Adrenal gland (tissue), 12 donors: ENCODE measurements around the gene DOCK4. TPM values are rescaled to one million over a fixed set of nuclear protein-coding genes. Genes with fewer than 3 reads are reported as not detected.

Experiments used
- DNase-seq, 7 donors: peaks; one replicate each; pipeline ENCODE4 v3.0.0-alpha.2; 2019 to 2020
- H3K27ac ChIP-seq, 5 donors: fragments of 200-600 bp; sonication (generic) in 4 of 5; 1 replicate in 3 of 5; 2 replicates in 2 of 5; pipeline versions ENCODE4 v1.5.1 to v1.8.0; 2016 to 2020; ENCODE audit warnings: mild to moderate bottlenecking in 1 of 5
- H3K27me3 ChIP-seq: fragments of 200-600 bp; 2 replicates; pipeline ENCODE4 v1.8.0; 2021
- H3K36me3 ChIP-seq, 2 donors: fragments of 200-600 bp; replicated peaks in 1 of 2; 1 replicate in 1 of 2; 2 replicates in 1 of 2; pipeline versions ENCODE4 v1.5.1 to v1.8.0; 2018 to 2022
- H3K4me1 ChIP-seq, 2 donors: fragments of 200-600 bp; replicated peaks in 1 of 2; 1 replicate in 1 of 2; 2 replicates in 1 of 2; pipeline versions ENCODE4 v1.5.1 to v1.8.0; 2018 to 2021
- H3K4me3 ChIP-seq, 4 donors: fragments of 200-600 bp; sonication (generic) in 3 of 4; one replicate each; pipeline ENCODE4 v1.5.1; 2016 to 2018
- H3K9me3 ChIP-seq, 3 donors: fragments of 200-600 bp; sonication (generic) in 1 of 3; replicated peaks in 1 of 3; 1 replicate in 2 of 3; 2 replicates in 1 of 3; pipeline versions ENCODE4 v1.5.1 to v1.8.0; 2016 to 2021
- POLR2A ChIP-seq, 2 donors: fragments of 450-650 bp; IDR thresholded peaks; one replicate each; pipeline ENCODE4 v1.6.1; 2017; ENCODE audit warnings: antibody characterized with exemption in 2 of 2, mild to moderate bottlenecking in 2 of 2, moderate library complexity in 1 of 2
- WGBS, 4 donors: extraction: QIAGEN DNeasy Blood & Tissue Kit in 2 of 4; methylation state at CpG; one replicate each; pipeline versions ENCODE4 v1.1.5 to v1.1.7; 2013 to 2017; 5-methylcytosine and 5-hydroxymethylcytosine counted together
- intact Hi-C, 2 donors: fragments of 100-400 bp; cut with DNase I; formaldehyde crosslinking; loops; one replicate each; pipeline versions ENCODE4 v1.14.1 to v1.15.0; 2022 to 2023
- polyA plus RNA-seq, 3 donors: library from polyadenylated mRNA; stranded (reverse); fragments of 200-250 nt in 2 of 3; fragments of 350-450 nt in 1 of 3; fragmentation: Illumina TruSeq in 1 of 3; extraction: RNeasy Lipid Tissue Mini Kit (QIAGEN cat#74804) in 1 of 3; gene quantifications; one replicate each; pipeline ENCODE4 v1.2.3, GENCODE V29; 2013 to 2014
- total RNA-seq, 9 donors: library from RNA; depleted of rRNA in 4 of 9; stranded (reverse); fragments of >200 nt in 4 of 9; fragments of 120-200 nt in 1 of 9; fragmentation: NEBNext Ultra II Directional in 1 of 9; extraction: Animal tissue kit (Norgen Biotek cat#: 25700) in 1 of 9; gene quantifications; one replicate each; pipeline versions ENCODE4 v1.1.0 to v1.2.4, GENCODE V29; 2013 to 2023
- TF ChIP-seq, protein P1 (sequence below), 6 experiments: fragments of 450-650 bp in 4 of 6; fragments of 200-600 bp in 2 of 6; sonication (generic) in 1 of 6; IDR thresholded peaks; 1 replicate in 5 of 6; 2 replicates in 1 of 6; pipeline versions ENCODE4 v1.5.1 to v1.8.0; 2016 to 2021; ENCODE audit warnings: antibody characterized with exemption in 6 of 6, mild to moderate bottlenecking in 2 of 6, moderate library complexity in 1 of 6
- donor health status: healthy with polysubstance abuse.
- donor health status: Bipolar disorder and iron deficiency.
- donor health status: DM: yes; HTN: yes; CAD: no.
- donor health status: DM: no; HTN: no; CAD: no.
- donor health status: DM: no; HTN: no; CAD: no.
- donor health status: DM: yes; HTN: yes; CAD: no.

The DOCK4 gene
- total and polyA plus RNA-seq, 12 donors: 6.2 to 37.6 (median 21.1) TPM

DNA sequence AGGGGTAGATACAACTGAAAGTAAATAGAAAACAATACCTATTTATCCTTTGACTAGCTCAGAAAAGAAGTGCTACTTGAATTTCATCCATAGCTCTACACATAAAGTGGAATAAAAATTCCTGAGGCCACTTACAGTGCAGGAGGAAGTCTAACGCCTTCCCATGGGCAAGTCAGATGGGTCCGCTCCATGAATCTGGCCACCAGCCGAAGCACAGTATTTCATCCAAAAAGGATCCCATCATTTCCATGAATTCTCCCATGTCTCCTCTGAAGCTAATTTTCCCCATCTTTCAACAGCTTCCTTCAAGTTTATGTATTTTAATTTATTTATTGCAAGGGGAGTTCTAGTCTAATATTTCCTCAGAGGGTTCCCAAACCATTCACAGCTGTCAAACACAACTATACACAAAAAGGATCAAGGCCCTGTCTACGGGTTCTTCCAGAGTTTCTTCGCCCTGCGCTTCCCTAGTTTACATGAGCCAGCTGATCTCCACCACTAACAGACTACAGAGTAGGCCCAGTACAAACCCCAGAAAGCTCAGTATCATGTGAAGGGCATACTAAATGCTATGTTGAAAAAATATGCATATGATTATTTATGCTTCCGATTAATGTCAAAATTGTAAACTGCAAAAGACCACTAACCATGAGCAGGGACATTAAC, 184.7 kb downstream of the DOCK4 start:
- intact Hi-C loops: no loop called here

DNA sequence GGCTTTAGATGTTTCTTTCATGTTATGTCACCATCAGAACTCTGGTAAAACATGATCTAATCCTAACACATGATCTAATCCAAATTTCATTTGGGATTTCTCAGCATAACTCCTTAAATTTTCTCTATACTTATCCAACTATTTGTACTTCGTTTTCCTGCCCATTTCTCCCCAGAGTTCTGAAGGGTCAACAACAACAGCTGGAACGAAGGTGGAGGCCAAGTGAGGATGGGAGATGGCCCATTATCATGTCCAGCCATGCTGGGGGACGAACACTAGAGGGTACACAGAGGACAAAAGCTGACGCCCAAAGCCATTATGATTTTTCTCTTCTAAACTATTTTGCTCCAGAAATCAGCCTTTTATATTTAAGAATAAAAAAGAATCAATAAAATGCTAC, 185.4 kb downstream of the DOCK4 start:
- Histone ChIP-seq H3K9me3 (no peaks in the 10 kb centered on the region), H3K27me3 (no peaks in the 10 kb centered on the region), H3K4me1 (peaks cover 0 to 15% of the 10 kb centered on the region in 2 donors), H3K36me3 (no peaks in the 10 kb centered on the region), H3K4me3 (no peak overlapping the region), H3K27ac (no peak overlapping the region)
- WGBS, 4 donors: 68 to 76% (median 75%) methylated on average over 4 of the region's 4 CpGs
- no peak for TF ChIP-seq POLR2A (IDR thresholded peaks at IDR 0.05)
- TF ChIP-seq, protein P1, sequence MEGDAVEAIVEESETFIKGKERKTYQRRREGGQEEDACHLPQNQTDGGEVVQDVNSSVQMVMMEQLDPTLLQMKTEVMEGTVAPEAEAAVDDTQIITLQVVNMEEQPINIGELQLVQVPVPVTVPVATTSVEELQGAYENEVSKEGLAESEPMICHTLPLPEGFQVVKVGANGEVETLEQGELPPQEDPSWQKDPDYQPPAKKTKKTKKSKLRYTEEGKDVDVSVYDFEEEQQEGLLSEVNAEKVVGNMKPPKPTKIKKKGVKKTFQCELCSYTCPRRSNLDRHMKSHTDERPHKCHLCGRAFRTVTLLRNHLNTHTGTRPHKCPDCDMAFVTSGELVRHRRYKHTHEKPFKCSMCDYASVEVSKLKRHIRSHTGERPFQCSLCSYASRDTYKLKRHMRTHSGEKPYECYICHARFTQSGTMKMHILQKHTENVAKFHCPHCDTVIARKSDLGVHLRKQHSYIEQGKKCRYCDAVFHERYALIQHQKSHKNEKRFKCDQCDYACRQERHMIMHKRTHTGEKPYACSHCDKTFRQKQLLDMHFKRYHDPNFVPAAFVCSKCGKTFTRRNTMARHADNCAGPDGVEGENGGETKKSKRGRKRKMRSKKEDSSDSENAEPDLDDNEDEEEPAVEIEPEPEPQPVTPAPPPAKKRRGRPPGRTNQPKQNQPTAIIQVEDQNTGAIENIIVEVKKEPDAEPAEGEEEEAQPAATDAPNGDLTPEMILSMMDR (IDR thresholded peaks at IDR 0.05): no peak
- no peak for DNase-seq
- intact Hi-C loops: no loop called here

More for the DNA sequence above, 184.7 kb downstream of the DOCK4 start:
- WGBS, 4 donors: 77 to 98% (median 90%) methylated on average over 7 of the region's 7 CpGs
- H3K27ac ChIP-seq: no peak overlapping the region
- H3K9me3 ChIP-seq: no peaks in the 10 kb centered on the region
- no peaks in the 10 kb centered on the region for H3K36me3 ChIP-seq
- TF ChIP-seq POLR2A (IDR thresholded peaks at IDR 0.05): no peak
- TF ChIP-seq, protein P1 (IDR thresholded peaks at IDR 0.05): no peak
- peaks cover 0 to 15% of the 10 kb centered on the region in 2 donors for H3K4me1 ChIP-seq
- H3K27me3 ChIP-seq: no peaks in the 10 kb centered on the region
- DNase-seq: no peak
- H3K4me3 ChIP-seq: no peak overlapping the region

DNA sequence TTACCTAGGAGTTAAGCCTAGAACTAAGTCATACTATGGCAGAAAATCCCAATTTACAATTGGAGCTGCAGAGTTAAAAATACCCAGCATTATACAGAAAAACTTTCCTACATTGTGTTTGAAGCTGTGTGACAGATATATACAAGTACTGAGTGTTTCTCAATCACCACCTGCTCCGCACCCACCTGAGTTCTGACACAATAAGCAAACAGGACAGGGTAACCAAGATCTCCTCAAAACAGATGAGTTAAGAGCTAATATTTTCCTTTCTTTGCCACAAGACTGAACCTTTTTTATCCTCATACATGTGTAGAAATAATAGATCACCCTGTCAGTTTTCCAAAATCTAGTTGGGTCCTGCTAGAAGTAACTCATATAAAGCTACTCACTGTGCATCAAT, 186.3 kb downstream of the DOCK4 start:
- WGBS, 4 donors: 95 to 100% (median 98%) methylated on average over 1 of the region's 1 CpG
- Histone ChIP-seq H3K27me3 (no peaks in the 10 kb centered on the region), H3K4me3 (no peak overlapping the region), H3K4me1 (peaks cover 0 to 15% of the 10 kb centered on the region in 2 donors), H3K27ac (no peak overlapping the region), H3K36me3 (no peaks in the 10 kb centered on the region), H3K9me3 (no peaks in the 10 kb centered on the region)
- no peak for TF ChIP-seq POLR2A (IDR thresholded peaks at IDR 0.05)
- TF ChIP-seq, protein P1 (IDR thresholded peaks at IDR 0.05): no peak
- intact Hi-C loops: no loop called here
- DNase-seq: no peak

DNA sequence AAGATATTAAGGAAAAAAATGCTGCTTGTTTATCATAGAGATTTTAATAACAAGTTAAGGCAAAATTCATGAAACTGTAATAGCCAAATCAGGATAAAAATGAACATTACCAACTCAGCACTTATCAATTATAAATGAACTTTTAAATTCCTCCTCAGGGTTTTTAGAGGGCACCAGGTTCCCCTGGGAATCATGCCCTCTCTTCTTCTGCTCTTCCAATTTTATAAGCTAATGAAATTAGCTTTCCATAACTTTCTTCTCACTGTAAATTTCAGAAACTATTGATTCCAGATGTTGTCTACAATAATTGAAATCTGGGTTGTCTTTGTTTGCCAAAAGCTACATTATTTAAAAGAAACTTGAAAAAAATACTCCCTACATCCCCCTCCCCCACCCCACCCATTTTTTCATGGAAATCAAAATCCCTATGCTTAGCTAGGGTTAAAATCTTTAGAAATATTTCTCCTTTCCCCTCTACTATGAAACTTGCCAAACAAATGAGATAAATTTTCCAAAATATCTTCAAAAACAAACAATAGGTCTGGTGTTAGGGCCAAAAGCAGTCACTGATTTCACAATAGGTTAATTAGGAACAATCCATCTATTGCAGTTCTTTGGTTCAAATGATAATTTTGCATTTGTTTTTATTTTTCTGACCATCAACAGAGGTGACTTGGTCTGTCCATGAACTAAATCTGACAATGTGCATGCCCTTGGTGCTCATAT, 187.7 kb downstream of the DOCK4 start:
- no peaks in the 10 kb centered on the region for H3K9me3 ChIP-seq
- no peak for DNase-seq
- no peak overlapping the region for H3K27ac ChIP-seq
- H3K27me3 ChIP-seq: no peaks in the 10 kb centered on the region
- intact Hi-C loops: no loop called here
- no peak overlapping the region for H3K4me3 ChIP-seq
- TF ChIP-seq, protein P1 (IDR thresholded peaks at IDR 0.05): no peak
- peaks cover 0 to 15% of the 10 kb centered on the region in 2 donors for H3K4me1 ChIP-seq
- no peaks in the 10 kb centered on the region for H3K36me3 ChIP-seq
